GM18951 (cell line): ENCODE measurements around the gene LRRC8E.

ENCODE experiments used
- POLR2A ChIP-seq: IDR thresholded peaks from 4 replicates; pipeline ENCODE4 v1.6.1; 2011; ENCODE audit warnings: mild to moderate bottlenecking; ENCODE audit not compliant: insufficient read length, insufficient read depth; ENCODE audit errors: extremely low read depth
- in situ Hi-C: fragments of 300-500 bp; cut with MboI; formaldehyde crosslinking; loops from one replicate; pipeline ENCODE4 v1.12.0; 2022; ENCODE audit warnings: low sequenced_read_pairs, mixed read lengths, inconsistent platforms; ENCODE audit not compliant: unreplicated experiment

LRRC8E gene

GRCh38 chr19:7943444-7944176 lies 55.3 kb downstream of the LRRC8E start, which contains the start of gene TIMM44:
Gene TIMM44, minus strand, starts transcription at chr19:7943666. Its CDS starts 15 bp downstream, at chr19:7943651.
- peak; percentile 91 for TF ChIP-seq POLR2A
- in situ Hi-C loops, result no loop called here

GRCh38 chr19:7944177-7944761 lies 56.0 kb downstream of the LRRC8E start:
- in situ Hi-C loops, result no loop called here
- TF ChIP-seq POLR2A, result no peak

GRCh38 chr19:7947939-7948338 lies 59.6 kb downstream of the LRRC8E start:
- in situ Hi-C loops, result no loop called here

More at GRCh38 chr19:7947939-7948338, 59.6 kb downstream of the LRRC8E start:
- no peak for TF ChIP-seq POLR2A
